MM.1S (cell line): ENCODE results near the gene KRTAP10-1.

Source experiments
- CTCF ChIP-seq: fragments of 300-600 bp; sonication (generic); IDR thresholded peaks from 2 replicates; pipeline ENCODE4 v1.5.1; 2016; ENCODE audit warnings: antibody characterized with exemption, low read length, mixed read lengths
- EZH2 ChIP-seq: fragments of 300-600 bp; sonication (generic); optimal IDR thresholded peaks from 2 replicates; pipeline ENCODE3; 2017; ENCODE audit warnings: low read depth, mild to moderate bottlenecking, antibody characterized with exemption, low read length, mixed read lengths
- EZH2phosphoT487 ChIP-seq: fragments of 300-600 bp; sonication (generic); IDR thresholded peaks from 2 replicates; pipeline ENCODE4 v1.6.1; 2018; ENCODE audit warnings: antibody characterized with exemption, low read length

- TF ChIP-seq CTCF (peak; percentile 97), EZH2 (no peak), EZH2phosphoT487 (no peak)
These were observed 29.3 kb downstream of the KRTAP10-1 start for GRCh38 chr21:44510508-44511218.
